ENCODE data around the gene EDIL3. TPM values are rescaled to one million over a fixed set of nuclear protein-coding genes. Genes with fewer than 3 reads are reported as not detected.

Gene EDIL3
- total and polyA plus RNA-seq, 2 of the 13 experiments (the other 11 are each of a cell fraction or from before 2014, with no cell fraction given) = 0.01 TPM; not detected in 1

DNA sequence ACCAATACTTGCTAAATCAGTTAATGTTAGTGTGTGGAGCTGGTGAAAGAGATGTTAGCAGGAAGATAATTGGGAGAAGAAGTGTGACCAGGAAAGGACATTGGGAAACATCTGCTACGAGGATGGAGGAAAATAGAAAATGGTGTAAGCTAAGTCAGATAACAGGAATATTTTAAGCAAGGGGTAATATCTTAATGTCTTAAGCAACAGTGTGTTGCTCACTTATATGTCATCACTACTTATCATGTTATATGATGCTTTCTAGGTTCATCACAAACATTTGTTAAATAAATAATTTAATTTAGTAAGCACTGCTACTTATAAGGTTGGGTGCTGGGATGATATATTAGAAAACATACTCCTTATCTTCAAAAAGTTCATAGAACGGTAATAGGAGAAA lies 326.1 kb downstream of the EDIL3 start:
- no TSS peak for BruUV-seq (replicated peaks)
- no peak overlapping the region for H3K4me3 ChIP-seq (replicated peaks in 1 of 3; ENCODE audit: insufficient read depth in 1 of 3, low read depth in 2 of 3, low read length in 3 of 3)
- H3K9me3 ChIP-seq (ENCODE audit: low read length) = no peaks in the 10 kb centered on the region
- intact Hi-C loops (cut with micrococcal nuclease; ENCODE audit: unreplicated experiment) = no loop called here
- no peak for FAIRE-seq
- H3K27ac ChIP-seq (ENCODE audit: extremely low read length, insufficient read depth, low read length) = no peak overlapping the region
- H3K4me2 ChIP-seq (ENCODE audit: low read depth, low read length) = no peak overlapping the region
- H2AFZ ChIP-seq (ENCODE audit: low read length) = no peak overlapping the region
- no peak for ATAC-seq
- TF ChIP-seq ZNF788 (CRISPR knock-in tag; IDR thresholded peaks at IDR 0.05; ENCODE audit: borderline replicate concordance) (no peak), HMG20B (CRISPR knock-in tag; conservative IDR thresholded peaks at IDR 0.05) (no peak), FOXA3 (CRISPR knock-in tag; IDR thresholded peaks at IDR 0.05) (no peak), NFRKB (IDR thresholded peaks at IDR 0.05) (no peak), ZNF558 (CRISPR knock-in tag; IDR thresholded peaks at IDR 0.05; ENCODE audit: borderline replicate concordance) (no peak), ZSCAN20 (CRISPR knock-in tag; IDR thresholded peaks at IDR 0.05; ENCODE audit: borderline replicate concordance) (no peak), ZNF136 (CRISPR knock-in tag; IDR thresholded peaks at IDR 0.05; ENCODE audit: low read depth) (no peak), KLF11 (CRISPR knock-in tag; IDR thresholded peaks at IDR 0.05) (no peak), SUZ12 (IDR thresholded peaks at IDR 0.05; ENCODE audit: low read depth, low read length) (no peak), ZC3H4 (CRISPR knock-in tag; IDR thresholded peaks at IDR 0.05; ENCODE audit: borderline replicate concordance) (no peak)
- TF ChIP-seq, protein P1, sequence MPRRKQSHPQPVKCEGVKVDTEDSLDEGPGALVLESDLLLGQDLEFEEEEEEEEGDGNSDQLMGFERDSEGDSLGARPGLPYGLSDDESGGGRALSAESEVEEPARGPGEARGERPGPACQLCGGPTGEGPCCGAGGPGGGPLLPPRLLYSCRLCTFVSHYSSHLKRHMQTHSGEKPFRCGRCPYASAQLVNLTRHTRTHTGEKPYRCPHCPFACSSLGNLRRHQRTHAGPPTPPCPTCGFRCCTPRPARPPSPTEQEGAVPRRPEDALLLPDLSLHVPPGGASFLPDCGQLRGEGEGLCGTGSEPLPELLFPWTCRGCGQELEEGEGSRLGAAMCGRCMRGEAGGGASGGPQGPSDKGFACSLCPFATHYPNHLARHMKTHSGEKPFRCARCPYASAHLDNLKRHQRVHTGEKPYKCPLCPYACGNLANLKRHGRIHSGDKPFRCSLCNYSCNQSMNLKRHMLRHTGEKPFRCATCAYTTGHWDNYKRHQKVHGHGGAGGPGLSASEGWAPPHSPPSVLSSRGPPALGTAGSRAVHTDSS (CRISPR knock-in tag; conservative IDR thresholded peaks at IDR 0.05) = no peak
- TF ChIP-seq, protein P2, sequence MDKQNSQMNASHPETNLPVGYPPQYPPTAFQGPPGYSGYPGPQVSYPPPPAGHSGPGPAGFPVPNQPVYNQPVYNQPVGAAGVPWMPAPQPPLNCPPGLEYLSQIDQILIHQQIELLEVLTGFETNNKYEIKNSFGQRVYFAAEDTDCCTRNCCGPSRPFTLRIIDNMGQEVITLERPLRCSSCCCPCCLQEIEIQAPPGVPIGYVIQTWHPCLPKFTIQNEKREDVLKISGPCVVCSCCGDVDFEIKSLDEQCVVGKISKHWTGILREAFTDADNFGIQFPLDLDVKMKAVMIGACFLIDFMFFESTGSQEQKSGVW (CRISPR knock-in tag; IDR thresholded peaks at IDR 0.05; ENCODE audit: borderline replicate concordance) = no peak
- TF ChIP-seq, protein P3, sequence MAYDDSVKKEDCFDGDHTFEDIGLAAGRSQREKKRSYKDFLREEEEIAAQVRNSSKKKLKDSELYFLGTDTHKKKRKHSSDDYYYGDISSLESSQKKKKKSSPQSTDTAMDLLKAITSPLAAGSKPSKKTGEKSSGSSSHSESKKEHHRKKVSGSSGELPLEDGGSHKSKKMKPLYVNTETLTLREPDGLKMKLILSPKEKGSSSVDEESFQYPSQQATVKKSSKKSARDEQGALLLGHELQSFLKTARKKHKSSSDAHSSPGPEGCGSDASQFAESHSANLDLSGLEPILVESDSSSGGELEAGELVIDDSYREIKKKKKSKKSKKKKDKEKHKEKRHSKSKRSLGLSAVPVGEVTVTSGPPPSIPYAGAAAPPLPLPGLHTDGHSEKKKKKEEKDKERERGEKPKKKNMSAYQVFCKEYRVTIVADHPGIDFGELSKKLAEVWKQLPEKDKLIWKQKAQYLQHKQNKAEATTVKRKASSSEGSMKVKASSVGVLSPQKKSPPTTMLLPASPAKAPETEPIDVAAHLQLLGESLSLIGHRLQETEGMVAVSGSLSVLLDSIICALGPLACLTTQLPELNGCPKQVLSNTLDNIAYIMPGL (CRISPR knock-in tag; IDR thresholded peaks at IDR 0.05; ENCODE audit: borderline replicate concordance in 1 of 2, low read depth in 1 of 2) = no peak
- TF ChIP-seq, protein P4, sequence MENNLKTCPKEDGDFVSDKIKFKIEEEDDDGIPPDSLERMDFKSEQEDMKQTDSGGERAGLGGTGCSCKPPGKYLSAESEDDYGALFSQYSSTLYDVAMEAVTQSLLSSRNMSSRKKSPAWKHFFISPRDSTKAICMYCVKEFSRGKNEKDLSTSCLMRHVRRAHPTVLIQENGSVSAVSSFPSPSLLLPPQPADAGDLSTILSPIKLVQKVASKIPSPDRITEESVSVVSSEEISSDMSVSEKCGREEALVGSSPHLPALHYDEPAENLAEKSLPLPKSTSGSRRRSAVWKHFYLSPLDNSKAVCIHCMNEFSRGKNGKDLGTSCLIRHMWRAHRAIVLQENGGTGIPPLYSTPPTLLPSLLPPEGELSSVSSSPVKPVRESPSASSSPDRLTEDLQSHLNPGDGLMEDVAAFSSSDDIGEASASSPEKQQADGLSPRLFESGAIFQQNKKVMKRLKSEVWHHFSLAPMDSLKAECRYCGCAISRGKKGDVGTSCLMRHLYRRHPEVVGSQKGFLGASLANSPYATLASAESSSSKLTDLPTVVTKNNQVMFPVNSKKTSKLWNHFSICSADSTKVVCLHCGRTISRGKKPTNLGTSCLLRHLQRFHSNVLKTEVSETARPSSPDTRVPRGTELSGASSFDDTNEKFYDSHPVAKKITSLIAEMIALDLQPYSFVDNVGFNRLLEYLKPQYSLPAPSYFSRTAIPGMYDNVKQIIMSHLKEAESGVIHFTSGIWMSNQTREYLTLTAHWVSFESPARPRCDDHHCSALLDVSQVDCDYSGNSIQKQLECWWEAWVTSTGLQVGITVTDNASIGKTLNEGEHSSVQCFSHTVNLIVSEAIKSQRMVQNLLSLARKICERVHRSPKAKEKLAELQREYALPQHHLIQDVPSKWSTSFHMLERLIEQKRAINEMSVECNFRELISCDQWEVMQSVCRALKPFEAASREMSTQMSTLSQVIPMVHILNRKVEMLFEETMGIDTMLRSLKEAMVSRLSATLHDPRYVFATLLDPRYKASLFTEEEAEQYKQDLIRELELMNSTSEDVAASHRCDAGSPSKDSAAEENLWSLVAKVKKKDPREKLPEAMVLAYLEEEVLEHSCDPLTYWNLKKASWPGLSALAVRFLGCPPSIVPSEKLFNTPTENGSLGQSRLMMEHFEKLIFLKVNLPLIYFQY (CRISPR knock-in tag; IDR thresholded peaks at IDR 0.05; ENCODE audit: borderline replicate concordance) = no peak
- TF ChIP-seq, protein P5, sequence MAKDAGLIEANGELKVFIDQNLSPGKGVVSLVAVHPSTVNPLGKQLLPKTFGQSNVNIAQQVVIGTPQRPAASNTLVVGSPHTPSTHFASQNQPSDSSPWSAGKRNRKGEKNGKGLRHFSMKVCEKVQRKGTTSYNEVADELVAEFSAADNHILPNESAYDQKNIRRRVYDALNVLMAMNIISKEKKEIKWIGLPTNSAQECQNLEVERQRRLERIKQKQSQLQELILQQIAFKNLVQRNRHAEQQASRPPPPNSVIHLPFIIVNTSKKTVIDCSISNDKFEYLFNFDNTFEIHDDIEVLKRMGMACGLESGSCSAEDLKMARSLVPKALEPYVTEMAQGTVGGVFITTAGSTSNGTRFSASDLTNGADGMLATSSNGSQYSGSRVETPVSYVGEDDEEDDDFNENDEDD (CRISPR knock-in tag; IDR thresholded peaks at IDR 0.05; ENCODE audit: borderline replicate concordance) = no peak
- CTCF ChIA-PET (ENCODE audit: low intra/inter-chr PET ratio, low total read pairs) = no interaction called here
- DNase-seq (ENCODE audit: low spot score) = no peak
- no peaks in the 10 kb centered on the region for H3K79me2 ChIP-seq (ENCODE audit: insufficient read depth, low read length)
- in situ Hi-C loops (cut with HindIII; ENCODE audit: extremely low pct_ligation_motif_present, low pct_unique_long_range_greater_than_20kb) = no loop called here
- POLR2A ChIA-PET = no interaction called here
- no peaks in the 10 kb centered on the region for H3K27me3 ChIP-seq (ENCODE audit: control insufficient read depth in 1 of 2, insufficient read depth in 2 of 2, low read length in 2 of 2)
- no peaks in the 10 kb centered on the region for H3K4me1 ChIP-seq (ENCODE audit: insufficient read depth, low read length)
- H4K20me1 ChIP-seq (ENCODE audit: insufficient read depth, low read length) = no peaks in the 10 kb centered on the region
- H3K9ac ChIP-seq (ENCODE audit: insufficient read depth, low read depth, low read length) = no peak overlapping the region
- no peaks in the 10 kb centered on the region for H3K36me3 ChIP-seq (replicated peaks in 1 of 2; ENCODE audit: control insufficient read depth in 1 of 2, insufficient read depth in 2 of 2, low read length in 2 of 2)
- 3% methylated on average over 2 of the region's 2 CpGs for WGBS (ENCODE audit: low lambda C conversion rate)

Data from HepG2 (cell line).